ENCODE results near the gene SGCG. TPM values are rescaled to one million over a fixed set of nuclear protein-coding genes. Genes with fewer than 3 reads are reported as not detected.

The SGCG gene
- polyA plus RNA-seq, 2 donors, result 0.16 to 0.59 TPM

GRCh38 chr13:23359882-23360281, 179.1 kb downstream of the SGCG start:
- H3K4me1 ChIP-seq (ENCODE audit: control insufficient read depth in 2 of 2, insufficient read depth in 2 of 2, low read length in 1 of 2), result no peaks in the 10 kb centered on the region
- H3K27ac ChIP-seq (ENCODE audit: low read depth in 2 of 2, low read length in 1 of 2), result no peak overlapping the region
- no peak overlapping the region for H3K4me3 ChIP-seq (ENCODE audit: low read depth in 1 of 2, low read length in 2 of 2)
- no peaks in the 10 kb centered on the region for H3K9me3 ChIP-seq (ENCODE audit: control insufficient read depth in 2 of 2, insufficient read depth in 1 of 2, low read depth in 1 of 2, low read length in 1 of 2)
- no peaks in the 10 kb centered on the region for H3K27me3 ChIP-seq (ENCODE audit: control insufficient read depth in 1 of 2, insufficient read depth in 2 of 2, low read length in 2 of 2)
- WGBS, 2 donors, result 86 to 97% methylated on average over 1 of the region's 1 CpG
- peaks cover 2 to 4% of the 10 kb centered on the region in 2 donors for H3K36me3 ChIP-seq (ENCODE audit: control insufficient read depth in 2 of 2, insufficient read depth in 2 of 2, low read length in 1 of 2)

DNA sequence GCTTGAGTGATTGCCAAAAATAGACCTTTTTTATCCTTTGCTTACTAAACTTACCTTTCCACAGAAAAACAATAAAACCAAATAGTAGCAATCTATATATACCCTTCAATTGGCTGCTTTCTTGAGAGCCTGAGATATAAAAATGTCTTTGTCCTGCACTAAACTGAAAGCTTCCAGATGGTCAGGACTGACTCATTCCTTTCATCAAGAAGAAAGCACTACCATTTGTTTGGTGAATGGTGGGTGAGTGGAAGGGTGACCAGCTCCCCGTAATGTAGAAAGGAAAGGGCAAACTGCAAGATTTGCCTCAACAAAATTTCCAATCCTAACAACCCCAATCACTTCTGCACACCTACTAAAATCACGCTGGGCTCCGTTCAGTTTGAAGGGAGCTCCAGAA, 184.9 kb downstream of the SGCG start:
- no peaks in the 10 kb centered on the region for H3K27me3 ChIP-seq (ENCODE audit: control insufficient read depth in 1 of 2, insufficient read depth in 2 of 2, low read length in 2 of 2)
- H3K9me3 ChIP-seq (ENCODE audit: control insufficient read depth in 2 of 2, insufficient read depth in 1 of 2, low read depth in 1 of 2, low read length in 1 of 2), result no peaks in the 10 kb centered on the region
- 92 to 95% methylated on average over 3 of the region's 3 CpGs for WGBS, 2 donors
- H3K27ac ChIP-seq (ENCODE audit: low read depth in 2 of 2, low read length in 1 of 2), result no peak overlapping the region
- no peak overlapping the region for H3K4me3 ChIP-seq (ENCODE audit: low read depth in 1 of 2, low read length in 2 of 2)
- no peaks in the 10 kb centered on the region for H3K4me1 ChIP-seq (ENCODE audit: control insufficient read depth in 2 of 2, insufficient read depth in 2 of 2, low read length in 1 of 2)
- peaks cover 0 to 6% of the 10 kb centered on the region in 2 donors for H3K36me3 ChIP-seq (ENCODE audit: control insufficient read depth in 2 of 2, insufficient read depth in 2 of 2, low read length in 1 of 2)

GRCh38 chr13:23367907-23368306, 187.1 kb downstream of the SGCG start:
- Histone ChIP-seq H3K4me1 (ENCODE audit: control insufficient read depth in 2 of 2, insufficient read depth in 2 of 2, low read length in 1 of 2) (no peaks in the 10 kb centered on the region), H3K27ac (ENCODE audit: low read depth in 2 of 2, low read length in 1 of 2) (no peak overlapping the region), H3K4me3 (ENCODE audit: low read depth in 1 of 2, low read length in 2 of 2) (no peak overlapping the region), H3K27me3 (ENCODE audit: control insufficient read depth in 1 of 2, insufficient read depth in 2 of 2, low read length in 2 of 2) (no peaks in the 10 kb centered on the region), H3K9me3 (ENCODE audit: control insufficient read depth in 2 of 2, insufficient read depth in 1 of 2, low read depth in 1 of 2, low read length in 1 of 2) (no peaks in the 10 kb centered on the region), H3K36me3 (ENCODE audit: control insufficient read depth in 2 of 2, insufficient read depth in 2 of 2, low read length in 1 of 2) (peaks cover 0 to 6% of the 10 kb centered on the region in 2 donors)
- 91 to 96% methylated on average over 6 of the region's 6 CpGs for WGBS, 2 donors

GRCh38 chr13:23372264-23372906, 191.6 kb downstream of the SGCG start:
- Histone ChIP-seq H3K27me3 (ENCODE audit: control insufficient read depth in 1 of 2, insufficient read depth in 2 of 2, low read length in 2 of 2) (no peaks in the 10 kb centered on the region), H3K36me3 (ENCODE audit: control insufficient read depth in 2 of 2, insufficient read depth in 2 of 2, low read length in 1 of 2) (peaks cover 0 to 2% of the 10 kb centered on the region in 2 donors), H3K4me3 (ENCODE audit: low read depth in 1 of 2, low read length in 2 of 2) (peak overlapping the region in 1 of 2 donors; percentile 3), H3K9me3 (ENCODE audit: control insufficient read depth in 2 of 2, insufficient read depth in 1 of 2, low read depth in 1 of 2, low read length in 1 of 2) (no peaks in the 10 kb centered on the region), H3K4me1 (ENCODE audit: control insufficient read depth in 2 of 2, insufficient read depth in 2 of 2, low read length in 1 of 2) (peaks cover 3 to 4% of the 10 kb centered on the region in 2 donors), H3K27ac (ENCODE audit: low read depth in 2 of 2, low read length in 1 of 2) (no peak overlapping the region)
- WGBS, 2 donors, result 48 to 52% methylated on average over 5 of the region's 5 CpGs

Measured in esophagus (tissue), 2 donors.